Measurements from ENCODE around the gene BCL7C.
"Not testable (repeated sequence)": the region's sequence is repeated elsewhere in the genome, so short reads cannot be mapped to it uniquely, and the experiment has no call there.

BCL7C gene

DNA sequence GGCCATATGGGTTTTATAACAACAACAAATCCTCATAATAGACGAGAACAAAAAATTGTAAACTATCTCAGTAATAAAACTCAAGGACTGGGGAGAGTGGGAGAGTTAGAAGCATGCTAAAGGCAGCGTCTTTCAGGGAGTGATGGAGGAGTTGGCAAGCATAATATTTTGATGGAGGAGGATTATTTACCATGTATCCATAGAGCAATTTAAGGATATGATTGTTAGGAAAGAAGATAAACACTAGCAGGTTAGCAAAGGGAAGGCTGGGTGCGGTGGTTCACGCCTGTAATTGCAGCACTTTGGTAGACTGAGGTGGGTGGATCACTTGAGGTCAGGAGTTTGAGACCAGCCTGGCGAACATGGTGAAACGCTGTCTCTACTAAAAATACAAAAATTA lies 27.8 kb downstream of the BCL7C start:
- no peak overlapping the region for H3K4me3 ChIP-seq (ENCODE audit: low read depth, low read length)
- DNase-seq (ENCODE audit: low read depth), result no peak
- TF ChIP-seq, protein P1, sequence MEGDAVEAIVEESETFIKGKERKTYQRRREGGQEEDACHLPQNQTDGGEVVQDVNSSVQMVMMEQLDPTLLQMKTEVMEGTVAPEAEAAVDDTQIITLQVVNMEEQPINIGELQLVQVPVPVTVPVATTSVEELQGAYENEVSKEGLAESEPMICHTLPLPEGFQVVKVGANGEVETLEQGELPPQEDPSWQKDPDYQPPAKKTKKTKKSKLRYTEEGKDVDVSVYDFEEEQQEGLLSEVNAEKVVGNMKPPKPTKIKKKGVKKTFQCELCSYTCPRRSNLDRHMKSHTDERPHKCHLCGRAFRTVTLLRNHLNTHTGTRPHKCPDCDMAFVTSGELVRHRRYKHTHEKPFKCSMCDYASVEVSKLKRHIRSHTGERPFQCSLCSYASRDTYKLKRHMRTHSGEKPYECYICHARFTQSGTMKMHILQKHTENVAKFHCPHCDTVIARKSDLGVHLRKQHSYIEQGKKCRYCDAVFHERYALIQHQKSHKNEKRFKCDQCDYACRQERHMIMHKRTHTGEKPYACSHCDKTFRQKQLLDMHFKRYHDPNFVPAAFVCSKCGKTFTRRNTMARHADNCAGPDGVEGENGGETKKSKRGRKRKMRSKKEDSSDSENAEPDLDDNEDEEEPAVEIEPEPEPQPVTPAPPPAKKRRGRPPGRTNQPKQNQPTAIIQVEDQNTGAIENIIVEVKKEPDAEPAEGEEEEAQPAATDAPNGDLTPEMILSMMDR (IDR thresholded peaks at IDR 0.05; ENCODE audit: control insufficient read depth, extremely low read depth, insufficient read depth), result no peak

DNA sequence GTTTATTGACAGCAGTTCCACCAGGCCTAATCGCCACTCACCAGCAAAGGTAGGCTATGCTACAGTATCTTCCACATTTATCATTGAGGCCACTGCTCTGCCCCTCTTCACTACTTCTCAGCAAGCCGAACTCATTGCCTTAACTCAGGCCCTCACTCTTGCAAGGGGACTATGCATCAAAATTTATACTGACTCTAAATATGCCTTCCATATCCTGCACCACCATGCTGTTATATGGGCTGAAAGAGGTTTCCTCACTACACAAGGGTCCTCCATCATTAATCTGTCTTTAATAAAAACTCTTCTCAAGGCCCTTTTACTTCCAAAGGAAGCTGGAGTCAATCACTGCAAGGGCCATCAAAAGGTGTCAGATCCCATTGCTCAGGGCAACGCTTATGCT lies 30.7 kb downstream of the BCL7C start:
- DNase-seq (ENCODE audit: low read depth); H3K4me3 ChIP-seq (ENCODE audit: low read depth, low read length): not testable (repeated sequence)

DNA sequence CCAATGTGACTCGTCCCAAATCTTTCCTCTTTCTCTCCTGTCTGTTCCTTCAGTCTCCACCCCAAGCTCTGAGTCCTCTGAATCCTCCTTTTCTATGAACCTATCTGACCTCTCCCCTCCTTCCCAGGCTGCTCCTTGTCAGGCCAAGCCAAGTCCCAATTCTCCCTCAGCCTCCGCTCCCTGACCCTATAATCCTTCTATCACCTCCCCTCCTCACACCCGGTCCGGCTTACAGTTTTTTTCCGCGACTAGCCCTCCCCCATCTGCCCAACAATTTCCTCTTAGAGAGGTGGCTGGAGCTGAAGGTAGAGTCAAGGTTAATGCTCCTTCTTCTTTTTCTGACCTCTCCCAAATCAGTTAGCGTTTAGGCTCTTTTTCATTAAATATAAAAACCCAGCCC lies 33.1 kb downstream of the BCL7C start:
- H3K4me3 ChIP-seq (ENCODE audit: low read depth, low read length); DNase-seq (ENCODE audit: low read depth): not testable (repeated sequence)

DNA sequence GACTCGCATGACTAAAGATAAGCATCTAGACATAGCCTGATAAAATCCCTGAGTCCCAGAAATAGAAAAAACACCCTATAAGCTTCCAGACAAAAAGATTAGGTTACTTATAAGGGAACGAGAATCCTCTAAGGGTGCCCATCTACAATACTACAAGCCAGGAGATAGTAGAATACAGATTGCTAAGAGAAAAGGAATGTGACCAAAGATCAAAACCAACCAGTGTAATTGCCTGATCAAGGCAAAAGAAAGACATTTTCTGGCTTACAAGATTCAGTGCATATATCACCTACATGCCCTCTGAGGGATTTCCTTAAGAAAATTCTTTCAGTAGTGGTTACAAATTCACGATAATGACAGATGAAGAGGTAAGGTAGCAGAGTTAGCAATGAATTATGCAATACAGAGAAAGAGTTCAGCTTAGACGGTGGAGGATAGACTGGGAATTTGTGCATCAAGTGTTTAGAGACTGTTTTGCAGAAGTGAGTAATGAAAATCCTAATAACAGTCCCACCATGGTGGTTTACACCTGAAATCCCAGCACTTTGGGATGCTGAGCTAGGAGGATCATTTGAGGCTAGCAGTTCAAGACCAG lies 35.0 kb downstream of the BCL7C start:
- TF ChIP-seq, protein P1 (IDR thresholded peaks at IDR 0.05; ENCODE audit: control insufficient read depth, extremely low read depth, insufficient read depth), result no peak
- H3K4me3 ChIP-seq (ENCODE audit: low read depth, low read length), result no peak overlapping the region
- DNase-seq (ENCODE audit: low read depth), result no peak

DNA sequence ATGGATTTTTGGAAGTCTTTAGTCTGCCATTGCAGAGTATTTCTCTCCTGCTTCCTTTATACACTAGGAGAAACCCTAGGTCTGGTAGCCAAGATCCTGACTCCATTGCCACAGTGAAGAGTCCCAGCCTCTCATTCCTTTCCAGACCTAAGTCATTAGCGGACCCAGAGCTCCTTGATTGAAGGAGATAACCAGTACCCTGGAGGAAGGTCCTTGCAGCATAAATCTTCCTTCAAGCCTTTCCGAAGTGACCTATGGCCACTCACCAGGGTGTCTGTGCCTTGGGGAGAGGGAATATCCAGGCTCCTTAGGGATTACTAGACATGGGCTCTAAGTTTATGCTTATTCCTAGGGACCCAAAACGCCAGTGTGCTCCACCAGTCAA lies 35.8 kb downstream of the BCL7C start:
- DNase-seq (ENCODE audit: low read depth), result no peak
- TF ChIP-seq, protein P1 (IDR thresholded peaks at IDR 0.05; ENCODE audit: control insufficient read depth, extremely low read depth, insufficient read depth), result no peak
- H3K4me3 ChIP-seq (ENCODE audit: low read depth, low read length), result no peak overlapping the region

DNA sequence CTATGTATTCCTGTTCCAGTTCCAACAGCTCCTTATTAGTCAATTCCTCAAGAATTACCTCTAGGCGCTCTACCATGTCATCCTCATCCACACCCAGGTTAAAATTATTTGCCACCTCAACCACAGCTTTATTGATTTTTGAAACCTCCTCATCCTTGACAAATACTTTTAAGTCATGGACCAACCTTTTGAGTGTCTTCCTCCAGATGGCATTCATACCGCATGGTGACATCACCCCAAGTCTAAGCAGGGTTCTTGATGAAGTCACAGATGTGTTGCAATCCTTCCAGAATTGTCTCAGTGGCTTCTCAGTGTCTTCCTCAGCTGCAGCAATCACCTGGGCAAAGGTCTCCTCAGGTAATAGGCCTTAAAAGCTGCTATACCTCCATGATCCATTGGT lies 40.1 kb downstream of the BCL7C start:
- no peak overlapping the region for H3K4me3 ChIP-seq (ENCODE audit: low read depth, low read length)
- TF ChIP-seq, protein P1 (IDR thresholded peaks at IDR 0.05; ENCODE audit: control insufficient read depth, extremely low read depth, insufficient read depth), result no peak
- DNase-seq (ENCODE audit: low read depth), result no peak

DNA sequence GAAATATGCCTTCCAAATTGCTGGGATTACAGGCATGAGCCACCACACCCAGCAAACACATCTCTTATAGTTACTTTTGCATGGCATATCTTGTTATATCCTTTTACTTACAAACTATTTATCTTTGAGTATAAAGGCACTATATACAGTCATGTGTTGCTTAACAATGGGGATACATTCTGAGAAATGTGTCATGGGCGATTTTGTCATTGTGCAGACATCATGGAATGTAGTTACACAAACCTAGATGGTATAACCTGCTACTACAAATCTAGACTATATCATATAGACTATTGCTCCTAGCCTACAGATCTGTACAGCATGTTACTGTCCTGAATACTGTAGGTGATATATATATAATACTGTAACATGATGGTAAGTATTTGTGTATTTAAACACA lies 43.6 kb downstream of the BCL7C start:
- H3K4me3 ChIP-seq (ENCODE audit: low read depth, low read length), result no peak overlapping the region
- DNase-seq (ENCODE audit: low read depth), result no peak
- TF ChIP-seq, protein P1 (IDR thresholded peaks at IDR 0.05; ENCODE audit: control insufficient read depth, extremely low read depth, insufficient read depth), result no peak

DNA sequence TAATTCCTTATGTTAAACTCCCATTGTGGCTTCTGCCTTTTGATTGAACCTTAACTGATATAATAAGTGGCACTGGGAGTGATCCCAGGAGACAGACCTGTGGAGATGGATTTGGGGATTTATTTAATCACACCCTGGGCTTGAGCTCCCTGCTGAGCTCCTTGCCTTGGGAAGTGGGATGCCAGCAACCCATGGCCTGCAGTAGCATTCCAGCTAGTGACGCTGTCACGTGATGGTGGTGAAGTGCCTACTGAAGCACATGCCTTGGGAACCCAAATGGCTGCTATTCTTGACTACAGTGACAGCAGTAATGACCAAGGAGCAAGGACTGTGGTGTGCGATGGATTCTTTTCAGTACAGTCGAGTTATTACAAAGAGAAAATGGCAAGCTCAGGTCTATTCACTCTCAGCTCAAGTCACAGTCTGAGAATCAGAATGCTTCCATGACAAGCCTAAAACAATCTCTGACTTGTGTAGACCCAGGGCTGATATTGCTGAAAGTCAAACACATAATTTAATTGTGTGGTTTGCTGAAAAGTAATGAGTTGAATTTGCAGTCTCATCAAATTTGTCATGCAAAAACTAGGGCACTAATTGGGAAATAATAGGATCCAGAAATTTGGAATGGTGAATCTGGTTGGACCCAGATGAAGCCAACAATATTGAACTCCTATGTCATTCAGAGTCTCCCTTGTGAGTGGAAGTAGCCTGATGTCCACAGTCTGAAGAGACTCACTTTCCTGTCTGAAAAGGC lies 47.1 kb downstream of the BCL7C start:
- no peak for DNase-seq (ENCODE audit: low read depth)
- TF ChIP-seq, protein P1 (IDR thresholded peaks at IDR 0.05; ENCODE audit: control insufficient read depth, extremely low read depth, insufficient read depth), result no peak
- H3K4me3 ChIP-seq (ENCODE audit: low read depth, low read length), result no peak overlapping the region
